Ovary (tissue), 3 donors: ENCODE data around the gene TENT4B.

Source experiments
- CTCF ChIP-seq, 3 donors: fragments of 450-650 bp in 2 of 3; fragments of 200-600 bp in 1 of 3; IDR thresholded peaks; one replicate each; pipeline versions ENCODE4 v1.5.1 to v1.8.0; 2016 to 2022; ENCODE audit warnings: antibody characterized with exemption in 3 of 3, mild to moderate bottlenecking in 1 of 3
- EP300 ChIP-seq: sonication (generic); formaldehyde crosslinking; IDR thresholded peaks from one replicate; pipeline ENCODE4 v1.6.1; 2017; ENCODE audit warnings: antibody characterized with exemption
- POLR2A ChIP-seq: fragments of 450-650 bp; IDR thresholded peaks from one replicate; pipeline ENCODE4 v1.6.1; 2017; ENCODE audit warnings: antibody characterized with exemption, mild to moderate bottlenecking, moderate library complexity
- donor health status: DM: no; HTN: no; CAD: no.

GRCh38 chr16:50169555-50170096, 16.5 kb downstream of the TENT4B start:
- TF ChIP-seq CTCF (IDR thresholded peaks at IDR 0.05) (no peak), POLR2A (no peak), EP300 (no peak)
